Measurements from ENCODE around the gene ACCS. TPM values are rescaled to one million over a fixed set of nuclear protein-coding genes. Genes with fewer than 3 reads are reported as not detected.

ACCS gene
- total and polyA plus RNA-seq, 2 donors (not counting 3 experiments of a cell fraction or from before 2014, with no cell fraction given): 8.6 to 22.7 TPM

DNA sequence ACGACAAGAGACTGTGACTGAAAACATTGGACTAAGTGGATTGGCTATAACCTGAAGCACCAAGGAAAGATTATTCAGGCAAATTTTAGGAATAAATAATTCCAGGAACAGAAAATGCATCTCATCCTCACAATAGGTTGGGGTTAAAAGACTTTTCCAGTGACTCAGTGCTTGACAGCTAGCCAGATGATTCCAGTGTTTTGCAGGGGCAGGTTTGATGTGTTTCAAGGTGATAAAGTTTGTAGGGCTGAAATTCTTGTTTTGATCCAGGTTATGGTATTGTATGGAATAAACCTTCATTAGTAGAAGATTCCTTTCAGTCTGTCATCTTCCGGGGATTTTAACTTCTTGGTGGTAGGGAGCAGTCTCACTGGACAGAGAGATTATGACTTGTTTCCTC lies 31.8 kb downstream of the ACCS start:
- TF ChIP-seq FOS (IDR thresholded peaks at IDR 0.05; ENCODE audit: borderline replicate concordance, insufficient read depth, low read length) (no peak), POLR2AphosphoS5 (IDR thresholded peaks at IDR 0.05; ENCODE audit: insufficient read depth, low read depth, low read length) (no peak)
- TF ChIP-seq, protein P1, sequence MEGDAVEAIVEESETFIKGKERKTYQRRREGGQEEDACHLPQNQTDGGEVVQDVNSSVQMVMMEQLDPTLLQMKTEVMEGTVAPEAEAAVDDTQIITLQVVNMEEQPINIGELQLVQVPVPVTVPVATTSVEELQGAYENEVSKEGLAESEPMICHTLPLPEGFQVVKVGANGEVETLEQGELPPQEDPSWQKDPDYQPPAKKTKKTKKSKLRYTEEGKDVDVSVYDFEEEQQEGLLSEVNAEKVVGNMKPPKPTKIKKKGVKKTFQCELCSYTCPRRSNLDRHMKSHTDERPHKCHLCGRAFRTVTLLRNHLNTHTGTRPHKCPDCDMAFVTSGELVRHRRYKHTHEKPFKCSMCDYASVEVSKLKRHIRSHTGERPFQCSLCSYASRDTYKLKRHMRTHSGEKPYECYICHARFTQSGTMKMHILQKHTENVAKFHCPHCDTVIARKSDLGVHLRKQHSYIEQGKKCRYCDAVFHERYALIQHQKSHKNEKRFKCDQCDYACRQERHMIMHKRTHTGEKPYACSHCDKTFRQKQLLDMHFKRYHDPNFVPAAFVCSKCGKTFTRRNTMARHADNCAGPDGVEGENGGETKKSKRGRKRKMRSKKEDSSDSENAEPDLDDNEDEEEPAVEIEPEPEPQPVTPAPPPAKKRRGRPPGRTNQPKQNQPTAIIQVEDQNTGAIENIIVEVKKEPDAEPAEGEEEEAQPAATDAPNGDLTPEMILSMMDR (IDR thresholded peaks at IDR 0.05; ENCODE audit: extremely low read depth in 1 of 2, insufficient read depth in 1 of 2, low read depth in 1 of 2, low read length in 2 of 2): no peak
- POLR2A ChIA-PET: no interaction called here
- CTCF ChIA-PET: interaction anchor here (1.6 kb wide), 1 partner anchor 208 kb away, joined by 3 read pairs; no protein-coding TSS in a partner anchor
- Histone ChIP-seq H3K9ac (replicated peaks; ENCODE audit: extremely low read depth, insufficient read depth, low read length) (no peak overlapping the region), H3K4me3 (replicated peaks in 1 of 3; ENCODE audit: insufficient read depth in 1 of 3, low read depth in 1 of 3, low read length in 3 of 3) (no peak overlapping the region), H2AFZ (ENCODE audit: low read depth, low read length) (no peak overlapping the region), H4K20me1 (replicated peaks; ENCODE audit: control insufficient read depth, extremely low read depth, insufficient read depth, low read length) (peaks cover 2% of the 10 kb centered on the region), H3K4me2 (ENCODE audit: insufficient read depth, low read length) (no peak overlapping the region), H3K79me2 (ENCODE audit: control insufficient read depth, insufficient read depth, low read length) (no peaks in the 10 kb centered on the region), H3K9me1 (replicated peaks; ENCODE audit: control insufficient read depth, extremely low read depth, insufficient read depth, low read length) (no peaks in the 10 kb centered on the region), H3K36me3 (ENCODE audit: control insufficient read depth in 2 of 2, extremely low read depth in 1 of 2, insufficient read depth in 2 of 2, low read length in 2 of 2) (no peaks in the 10 kb centered on the region), H3K27ac (ENCODE audit: insufficient read depth, low read depth, low read length) (no peak overlapping the region), H3K27me3 (ENCODE audit: control insufficient read depth in 2 of 2, insufficient read depth in 2 of 2, low read length in 2 of 2) (peaks cover 8 to 11% of the 10 kb centered on the region in 2 experiments), H3K4me1 (ENCODE audit: control insufficient read depth, extremely low read depth, insufficient read depth, low read length) (peaks cover 10% of the 10 kb centered on the region), H3K9me3 (replicated peaks; ENCODE audit: control insufficient read depth, insufficient read depth, low read length) (no peaks in the 10 kb centered on the region)
- intact Hi-C loops (cut with micrococcal nuclease): no loop called here
- DNase-seq (ENCODE audit: low read depth, low spot score): no peak
- BruUV-seq (replicated peaks): no TSS peak
- no peak for FAIRE-seq
- dilution Hi-C loops (cut with MboI; ENCODE audit: extremely low pct_ligation_motif_present, low sequenced_read_pairs): no loop called here

DNA sequence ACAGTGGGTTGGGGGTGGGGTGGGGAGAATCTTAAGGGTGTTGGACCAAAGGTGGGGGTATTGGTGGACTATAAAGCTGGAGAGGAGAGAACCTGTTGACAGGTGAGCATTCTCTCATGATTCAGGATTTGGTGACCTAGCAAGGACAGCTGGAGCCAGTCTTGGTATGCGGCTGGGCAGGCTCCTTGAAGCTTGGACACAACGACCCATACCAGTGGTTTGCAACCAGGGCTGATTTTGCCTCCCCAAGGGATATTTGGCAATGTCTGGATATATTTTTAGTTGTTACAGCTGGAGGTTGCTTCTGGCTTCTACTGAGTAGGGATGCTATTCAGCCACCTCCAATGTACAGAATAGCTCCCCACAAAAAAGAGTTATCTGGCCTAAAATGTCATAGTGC lies 35.0 kb downstream of the ACCS start:
- Histone ChIP-seq H3K36me3 (ENCODE audit: control insufficient read depth in 2 of 2, extremely low read depth in 1 of 2, insufficient read depth in 2 of 2, low read length in 2 of 2) (no peaks in the 10 kb centered on the region), H3K4me1 (ENCODE audit: control insufficient read depth, extremely low read depth, insufficient read depth, low read length) (peaks cover 8% of the 10 kb centered on the region), H3K79me2 (ENCODE audit: control insufficient read depth, insufficient read depth, low read length) (no peaks in the 10 kb centered on the region), H3K4me3 (replicated peaks in 1 of 3; ENCODE audit: insufficient read depth in 1 of 3, low read depth in 1 of 3, low read length in 3 of 3) (no peak overlapping the region), H3K9ac (replicated peaks; ENCODE audit: extremely low read depth, insufficient read depth, low read length) (no peak overlapping the region), H3K9me1 (replicated peaks; ENCODE audit: control insufficient read depth, extremely low read depth, insufficient read depth, low read length) (no peaks in the 10 kb centered on the region), H2AFZ (ENCODE audit: low read depth, low read length) (no peak overlapping the region), H4K20me1 (replicated peaks; ENCODE audit: control insufficient read depth, extremely low read depth, insufficient read depth, low read length) (peaks cover 2% of the 10 kb centered on the region), H3K27me3 (ENCODE audit: control insufficient read depth in 2 of 2, insufficient read depth in 2 of 2, low read length in 2 of 2) (no peaks in the 10 kb centered on the region), H3K4me2 (ENCODE audit: insufficient read depth, low read length) (no peak overlapping the region), H3K27ac (ENCODE audit: insufficient read depth, low read depth, low read length) (no peak overlapping the region), H3K9me3 (replicated peaks; ENCODE audit: control insufficient read depth, insufficient read depth, low read length) (no peaks in the 10 kb centered on the region)
- dilution Hi-C loops (cut with MboI; ENCODE audit: extremely low pct_ligation_motif_present, low sequenced_read_pairs) (no loop called here), intact Hi-C loops (cut with micrococcal nuclease) (no loop called here)
- DNase-seq (ENCODE audit: low read depth, low spot score): no peak
- POLR2A ChIA-PET: no interaction called here
- CTCF ChIA-PET: interaction anchor here (1.7 to 7.3 kb wide), 2 partner anchors 8 to 9 kb away, joined by 7 to 112 read pairs; partner anchors contain the start of gene EXT2
- no TSS peak for BruUV-seq (replicated peaks)
- FAIRE-seq: no peak
- TF ChIP-seq POLR2A (IDR thresholded peaks at IDR 0.05; ENCODE audit: low read depth, low read length) (no peak), MYC (IDR thresholded peaks at IDR 0.05; ENCODE audit: low read depth, low read length) (no peak), EZH2 (IDR thresholded peaks at IDR 0.05; ENCODE audit: borderline replicate concordance, low read depth, low read length, severe bottlenecking) (no peak), FOS (IDR thresholded peaks at IDR 0.05; ENCODE audit: borderline replicate concordance, insufficient read depth, low read length) (no peak), JUN (IDR thresholded peaks at IDR 0.05; ENCODE audit: borderline replicate concordance, insufficient read depth, insufficient read length, low read depth) (no peak), POLR2AphosphoS5 (IDR thresholded peaks at IDR 0.05; ENCODE audit: insufficient read depth, low read depth, low read length) (no peak), GATA2 (IDR thresholded peaks at IDR 0.05; ENCODE audit: insufficient read depth, insufficient read length, low read depth, low read length) (no peak)
- TF ChIP-seq, protein P2, sequence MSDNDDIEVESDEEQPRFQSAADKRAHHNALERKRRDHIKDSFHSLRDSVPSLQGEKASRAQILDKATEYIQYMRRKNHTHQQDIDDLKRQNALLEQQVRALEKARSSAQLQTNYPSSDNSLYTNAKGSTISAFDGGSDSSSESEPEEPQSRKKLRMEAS (IDR thresholded peaks at IDR 0.05; ENCODE audit: insufficient read depth, insufficient read length): no peak
- TF ChIP-seq, protein P1 (IDR thresholded peaks at IDR 0.05; ENCODE audit: extremely low read depth in 1 of 2, insufficient read depth in 1 of 2, low read depth in 1 of 2, low read length in 2 of 2): no peak
